BLaER1 (cell line): ENCODE data around the gene UROS.

Source experiments
- H3K27ac ChIP-seq: shearing (Covaris generic); formaldehyde crosslinking; 2 replicates; pipeline ENCODE4 v1.8.1; 2022
- H3K27me3 ChIP-seq: shearing (Covaris generic); formaldehyde crosslinking; 2 replicates; pipeline ENCODE4 v1.8.1; 2022
- H3K36me3 ChIP-seq: shearing (Covaris generic); formaldehyde crosslinking; 2 replicates; pipeline ENCODE4 v1.8.1; 2022
- H3K4me1 ChIP-seq: shearing (Covaris generic); formaldehyde crosslinking; 2 replicates; pipeline ENCODE4 v1.8.1; 2022
- H3K4me2 ChIP-seq: shearing (Covaris generic); formaldehyde crosslinking; 2 replicates; pipeline ENCODE4 v1.8.1; 2022
- H3K4me3 ChIP-seq: shearing (Covaris generic); formaldehyde crosslinking; 2 replicates; pipeline ENCODE4 v1.8.1; 2022
- H3K9ac ChIP-seq: shearing (Covaris generic); formaldehyde crosslinking; 2 replicates; pipeline ENCODE4 v1.8.1; 2022
- H3K9me3 ChIP-seq: shearing (Covaris generic); formaldehyde crosslinking; 2 replicates; pipeline ENCODE4 v1.8.1; 2022
- H4K20me1 ChIP-seq: shearing (Covaris generic); formaldehyde crosslinking; 2 replicates; pipeline ENCODE4 v1.8.1; 2022
- Cebpa-rat ChIP-seq: shearing (Covaris generic); IDR thresholded peaks from 2 replicates; pipeline ENCODE4 v1.8.1; 2022

UROS gene

DNA sequence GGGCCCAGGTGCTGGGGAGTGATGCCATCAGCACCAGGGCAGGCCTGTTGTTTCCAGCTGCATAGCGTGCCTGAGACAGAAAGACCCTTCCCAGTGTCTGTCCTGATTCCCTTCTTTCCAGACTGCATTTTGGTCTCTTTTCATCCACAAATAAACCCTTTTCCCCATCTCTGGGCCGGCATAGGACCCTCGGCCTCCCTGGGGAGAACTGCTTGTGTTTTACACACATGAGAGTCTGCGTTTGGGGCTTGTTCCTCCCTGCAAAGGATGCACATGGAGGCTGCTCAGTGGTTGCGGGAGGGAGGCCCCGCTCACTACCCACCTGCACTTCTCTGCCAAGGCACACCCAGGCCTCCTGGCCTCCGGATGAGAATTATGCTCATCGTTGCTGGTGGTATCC is 41.7 kb downstream of the UROS start:
- H3K27ac ChIP-seq = no peak overlapping the region
- no peak for TF ChIP-seq Cebpa-rat
- H3K9ac ChIP-seq = no peak overlapping the region

DNA sequence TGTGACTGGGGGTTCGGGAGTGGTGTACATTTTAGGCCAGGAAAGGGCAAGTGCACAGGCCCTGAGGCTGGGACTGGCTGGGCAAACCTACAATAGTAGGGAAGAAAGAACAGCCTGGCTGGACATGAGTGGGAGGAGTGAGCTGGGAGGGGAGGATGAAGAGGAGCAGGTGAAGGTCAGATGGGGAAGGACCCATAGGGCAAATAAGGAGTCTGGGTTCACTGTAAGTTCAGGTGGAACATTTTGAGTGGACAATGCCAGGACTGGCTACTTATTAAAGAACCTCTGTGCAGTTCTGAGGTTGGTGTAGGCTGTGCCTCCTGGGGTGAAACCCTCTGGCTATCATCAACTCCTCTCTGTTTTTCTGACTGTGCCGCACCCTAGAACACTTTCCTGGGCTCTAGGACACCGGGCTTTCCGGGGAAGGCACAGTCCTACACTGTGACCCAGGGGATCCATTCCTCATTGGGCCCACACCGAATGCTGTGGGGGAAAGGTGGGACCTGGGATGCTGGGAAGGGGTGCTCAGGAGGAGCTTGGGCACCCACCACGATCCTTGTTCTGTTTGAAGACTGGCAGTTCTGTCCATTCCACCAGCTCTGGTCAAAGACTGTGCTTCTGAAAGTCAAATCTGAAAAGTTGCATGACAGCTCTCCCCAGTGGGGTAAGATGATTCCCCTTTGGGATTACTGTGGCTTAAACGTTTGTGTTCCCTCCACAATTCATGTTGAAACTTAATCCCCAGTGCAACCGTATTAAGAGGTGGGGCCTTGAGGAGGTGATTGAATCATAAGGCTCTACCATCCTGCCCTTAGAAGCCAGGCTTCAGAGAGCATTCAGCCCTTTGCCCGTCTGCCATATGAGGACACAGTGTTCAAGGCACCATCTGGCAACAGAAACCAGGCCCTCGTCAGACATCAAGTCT is 43.4 kb downstream of the UROS start:
- peaks cover 10% of the 10 kb centered on the region for H3K4me1 ChIP-seq
- no peaks in the 10 kb centered on the region for H3K36me3 ChIP-seq
- no peak for TF ChIP-seq Cebpa-rat
- no peak overlapping the region for H3K9ac ChIP-seq
- H3K27me3 ChIP-seq = no peaks in the 10 kb centered on the region
- H3K4me3 ChIP-seq = no peak overlapping the region
- H3K9me3 ChIP-seq = peaks cover 7% of the 10 kb centered on the region; the same call in 1 of the 2 replicates
- no peaks in the 10 kb centered on the region for H4K20me1 ChIP-seq
- H3K4me2 ChIP-seq = peak overlapping the region; percentile 24; the same call in 1 of the 2 replicates
- H3K27ac ChIP-seq = no peak overlapping the region

More for the DNA sequence above, 41.7 kb downstream of the UROS start:
- Histone ChIP-seq H3K4me2 (no peak overlapping the region), H3K27me3 (no peaks in the 10 kb centered on the region), H4K20me1 (no peaks in the 10 kb centered on the region), H3K9me3 (peaks cover 7% of the 10 kb centered on the region; the same call in 1 of the 2 replicates), H3K4me1 (peaks cover 11% of the 10 kb centered on the region), H3K36me3 (peaks cover 5% of the 10 kb centered on the region; the same call in 1 of the 2 replicates), H3K4me3 (no peak overlapping the region)

DNA sequence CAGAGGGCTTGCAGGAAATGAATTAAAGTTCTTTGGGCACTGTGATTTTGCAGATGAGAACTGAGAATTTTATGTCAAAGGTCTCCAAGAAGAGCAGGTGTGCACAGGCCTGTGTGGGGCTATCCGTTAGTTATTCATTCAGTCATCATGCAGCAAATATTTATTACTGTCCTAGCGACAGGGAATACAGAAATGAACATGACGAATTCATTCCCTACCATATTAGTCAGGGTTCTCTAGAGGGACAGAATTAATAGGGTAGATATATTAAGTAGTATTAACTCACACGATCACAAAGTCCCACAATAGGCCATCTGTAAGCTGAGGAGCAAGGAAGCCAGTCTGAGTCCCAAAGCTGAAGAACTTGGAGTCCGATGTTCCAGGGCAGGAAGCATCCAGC is 44.5 kb downstream of the UROS start:
- H3K36me3 ChIP-seq = no peaks in the 10 kb centered on the region
- H3K9me3 ChIP-seq = peaks cover 7% of the 10 kb centered on the region; the same call in 1 of the 2 replicates
- no peak overlapping the region for H3K27ac ChIP-seq
- H3K4me1 ChIP-seq = peaks cover 10% of the 10 kb centered on the region
- no peak for TF ChIP-seq Cebpa-rat
- no peak overlapping the region for H3K9ac ChIP-seq
- H3K27me3 ChIP-seq = no peaks in the 10 kb centered on the region
- no peak overlapping the region for H3K4me3 ChIP-seq
- H3K4me2 ChIP-seq = no peak overlapping the region
- H4K20me1 ChIP-seq = no peaks in the 10 kb centered on the region

DNA sequence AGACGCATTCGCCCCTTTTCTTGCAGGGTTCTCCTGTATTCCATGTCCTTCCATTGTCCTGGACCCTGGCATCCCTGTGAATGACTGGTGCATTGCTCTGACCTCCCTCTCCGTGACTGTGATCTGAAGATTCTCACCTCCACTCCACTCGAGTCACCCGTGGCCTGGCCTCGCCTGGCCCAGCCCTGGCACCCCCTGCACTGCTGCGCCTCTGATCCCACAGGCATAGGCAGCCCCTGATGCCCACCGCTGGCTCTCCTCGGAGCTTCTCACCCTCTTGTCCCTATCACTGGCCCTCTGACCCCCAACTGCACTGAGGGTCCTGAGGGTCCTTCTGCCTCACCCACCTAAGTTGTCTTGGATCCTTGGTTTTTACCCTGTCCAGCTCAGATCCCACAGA is 45.3 kb downstream of the UROS start:
- Histone ChIP-seq H3K27me3 (no peaks in the 10 kb centered on the region), H3K27ac (no peak overlapping the region), H3K4me1 (peaks cover 10% of the 10 kb centered on the region), H4K20me1 (no peaks in the 10 kb centered on the region), H3K9me3 (peaks cover 7% of the 10 kb centered on the region; the same call in 1 of the 2 replicates), H3K4me2 (no peak overlapping the region), H3K9ac (no peak overlapping the region), H3K4me3 (no peak overlapping the region), H3K36me3 (no peaks in the 10 kb centered on the region)
- TF ChIP-seq Cebpa-rat = no peak

DNA sequence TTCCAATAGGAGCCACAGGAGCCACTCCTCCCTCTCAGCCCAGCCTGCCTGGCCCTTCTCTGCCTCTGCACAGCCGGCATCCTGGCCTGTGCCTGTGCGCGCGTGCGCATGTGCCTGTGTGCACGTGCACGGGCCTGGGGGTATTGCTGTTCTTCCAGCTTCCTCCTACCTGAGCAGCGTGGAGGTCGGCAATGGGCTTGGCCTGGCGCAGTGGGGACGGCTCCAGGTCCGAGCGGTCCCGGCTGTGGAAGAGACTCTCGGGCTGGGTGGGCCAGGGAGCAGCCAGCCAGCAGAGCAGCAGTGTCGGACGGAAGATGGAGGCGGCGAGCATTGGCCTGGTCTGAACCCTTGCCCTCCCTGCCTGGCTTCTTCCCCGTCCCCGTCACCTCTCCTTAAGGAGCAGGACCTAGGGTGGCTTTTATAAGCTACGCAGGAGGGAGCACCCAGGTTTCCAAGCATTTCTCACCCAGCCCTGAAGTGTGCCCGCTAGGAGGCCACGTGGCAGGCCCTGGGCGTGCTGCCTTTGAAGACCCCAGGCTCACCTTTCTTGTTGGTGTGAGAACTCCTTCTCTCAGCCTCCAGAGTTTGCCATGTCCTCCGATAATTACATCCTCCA is 47.5 kb downstream of the UROS start, which contains the start of gene MMP21:
MMP21 (minus strand) TSS at position 331 of the 616 bp plus-strand sequence; CDS start at position 331, 0 bp downstream.
- Histone ChIP-seq H3K36me3 (no peaks in the 10 kb centered on the region), H3K4me1 (peaks cover 10% of the 10 kb centered on the region), H3K27me3 (no peaks in the 10 kb centered on the region), H3K27ac (no peak within 1 kb of the TSS), H4K20me1 (no peaks in the 10 kb centered on the region), H3K4me2 (no peak within 1 kb of the TSS), H3K4me3 (no peak within 1 kb of the TSS), H3K9me3 (peaks cover 7% of the 10 kb centered on the region; the same call in 1 of the 2 replicates), H3K9ac (no peak within 1 kb of the TSS)
- no peak for TF ChIP-seq Cebpa-rat

DNA sequence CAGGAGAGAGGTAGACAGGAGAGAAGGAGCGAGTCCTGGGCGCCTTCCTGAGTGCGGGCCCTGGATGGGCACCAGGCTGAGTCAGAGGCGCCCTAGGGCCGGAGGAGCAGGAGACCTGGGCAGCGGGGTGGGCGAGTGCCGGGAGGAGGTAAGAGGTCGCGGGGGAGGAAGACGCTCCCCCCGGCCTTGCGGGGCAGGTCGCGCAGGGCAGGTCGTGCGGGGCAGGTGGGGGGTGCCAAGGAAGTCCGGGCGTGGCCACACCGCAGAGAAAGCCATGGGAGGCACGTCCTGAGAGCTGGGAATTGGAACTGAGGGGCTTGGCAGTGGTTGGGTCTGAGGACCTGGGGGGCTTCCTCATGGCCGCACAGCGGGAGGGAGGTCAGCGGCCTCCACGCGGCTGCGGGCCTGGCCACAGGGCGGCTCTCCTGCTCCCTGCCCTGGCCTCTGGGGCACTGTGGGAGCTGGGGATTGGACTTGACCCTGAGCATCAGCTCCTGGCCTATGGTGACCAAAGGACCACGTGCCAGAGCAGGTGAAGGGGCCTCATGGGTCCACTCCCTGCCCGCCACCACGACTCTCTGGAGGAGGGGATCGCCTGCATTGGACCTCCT is 48.4 kb downstream of the UROS start:
- no peak for TF ChIP-seq Cebpa-rat
- H3K27ac ChIP-seq = no peak overlapping the region
- no peaks in the 10 kb centered on the region for H3K27me3 ChIP-seq
- no peak overlapping the region for H3K9ac ChIP-seq
- H3K36me3 ChIP-seq = no peaks in the 10 kb centered on the region
- no peaks in the 10 kb centered on the region for H4K20me1 ChIP-seq
- H3K4me3 ChIP-seq = no peak overlapping the region
- H3K4me2 ChIP-seq = no peak overlapping the region
- H3K9me3 ChIP-seq = peaks cover 7% of the 10 kb centered on the region; the same call in 1 of the 2 replicates
- H3K4me1 ChIP-seq = peaks cover 3% of the 10 kb centered on the region

DNA sequence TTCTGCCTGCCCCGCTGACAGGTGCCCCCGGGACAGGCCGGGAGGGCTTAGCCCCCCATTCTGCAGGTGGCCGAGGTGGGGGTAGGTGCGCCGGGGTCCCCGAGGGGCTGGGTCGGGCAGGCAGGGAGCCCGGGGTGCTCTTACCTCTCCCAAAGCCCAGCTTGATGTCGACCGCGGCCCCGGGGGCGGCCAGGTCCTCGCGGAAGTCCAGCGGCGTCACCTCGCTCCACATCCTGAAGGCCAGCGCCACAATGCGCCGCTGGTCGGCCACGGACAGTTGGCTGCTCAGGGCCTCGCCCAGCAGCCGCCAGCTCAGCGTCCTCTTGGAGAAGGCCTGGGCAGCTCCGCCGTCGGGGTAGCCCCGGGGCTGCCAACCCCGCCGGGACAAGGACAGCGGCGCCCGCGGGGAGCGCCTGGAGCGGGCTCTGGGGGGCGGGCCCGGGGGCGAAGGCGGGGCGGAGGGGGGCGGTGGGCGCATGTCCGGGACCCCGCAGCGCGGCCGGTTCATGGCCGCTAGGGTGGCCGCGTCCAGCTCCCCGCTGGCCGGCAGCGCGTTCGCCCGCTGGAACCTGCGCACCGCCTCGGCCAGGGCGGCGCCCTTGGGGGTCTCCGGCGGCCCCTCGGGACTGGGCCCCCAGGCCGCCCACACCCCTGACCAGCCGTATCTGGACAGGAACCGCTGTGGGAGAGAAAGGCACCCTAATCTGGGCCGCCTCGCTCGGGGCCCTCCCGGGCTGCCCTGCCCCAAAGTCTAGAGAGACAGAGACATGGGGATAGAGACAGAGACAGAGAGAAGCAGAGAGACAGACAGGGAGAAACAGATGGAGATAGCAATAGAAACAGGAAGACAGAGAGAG is 49.1 kb downstream of the UROS start:
- Histone ChIP-seq H3K4me3 (no peak overlapping the region), H3K36me3 (peaks cover 5% of the 10 kb centered on the region), H3K4me1 (no peaks in the 10 kb centered on the region), H4K20me1 (no peaks in the 10 kb centered on the region), H3K4me2 (no peak overlapping the region), H3K9me3 (peaks cover 3% of the 10 kb centered on the region; the same call in 1 of the 2 replicates), H3K9ac (no peak overlapping the region), H3K27me3 (no peaks in the 10 kb centered on the region), H3K27ac (no peak overlapping the region)
- TF ChIP-seq Cebpa-rat = no peak

DNA sequence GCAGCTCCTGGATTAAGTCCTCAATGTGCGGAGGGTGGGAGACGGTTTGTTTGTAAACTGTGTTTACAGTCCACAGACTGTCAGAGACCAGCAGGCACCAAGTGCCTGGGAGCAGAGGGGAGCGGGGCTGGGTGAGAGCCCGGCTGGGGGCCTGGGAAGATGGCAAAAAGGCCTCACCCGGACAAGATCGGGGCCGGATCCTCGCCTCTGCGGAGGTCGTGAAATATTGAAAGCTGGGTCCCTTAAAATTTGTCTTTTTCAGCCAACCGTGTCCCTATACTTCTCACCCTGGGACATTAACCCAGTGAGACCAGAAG is 50.2 kb downstream of the UROS start:
- no peak for TF ChIP-seq Cebpa-rat
- no peak overlapping the region for H3K4me3 ChIP-seq
- no peak overlapping the region for H3K4me2 ChIP-seq
- H3K9me3 ChIP-seq = no peaks in the 10 kb centered on the region
- H3K9ac ChIP-seq = no peak overlapping the region
- H3K27ac ChIP-seq = no peak overlapping the region
- H3K36me3 ChIP-seq = peaks cover 11% of the 10 kb centered on the region
- H3K27me3 ChIP-seq = no peaks in the 10 kb centered on the region
- H4K20me1 ChIP-seq = no peaks in the 10 kb centered on the region
- H3K4me1 ChIP-seq = no peaks in the 10 kb centered on the region
